Measurements from ENCODE around the gene CFAP46.

Gene CFAP46

DNA sequence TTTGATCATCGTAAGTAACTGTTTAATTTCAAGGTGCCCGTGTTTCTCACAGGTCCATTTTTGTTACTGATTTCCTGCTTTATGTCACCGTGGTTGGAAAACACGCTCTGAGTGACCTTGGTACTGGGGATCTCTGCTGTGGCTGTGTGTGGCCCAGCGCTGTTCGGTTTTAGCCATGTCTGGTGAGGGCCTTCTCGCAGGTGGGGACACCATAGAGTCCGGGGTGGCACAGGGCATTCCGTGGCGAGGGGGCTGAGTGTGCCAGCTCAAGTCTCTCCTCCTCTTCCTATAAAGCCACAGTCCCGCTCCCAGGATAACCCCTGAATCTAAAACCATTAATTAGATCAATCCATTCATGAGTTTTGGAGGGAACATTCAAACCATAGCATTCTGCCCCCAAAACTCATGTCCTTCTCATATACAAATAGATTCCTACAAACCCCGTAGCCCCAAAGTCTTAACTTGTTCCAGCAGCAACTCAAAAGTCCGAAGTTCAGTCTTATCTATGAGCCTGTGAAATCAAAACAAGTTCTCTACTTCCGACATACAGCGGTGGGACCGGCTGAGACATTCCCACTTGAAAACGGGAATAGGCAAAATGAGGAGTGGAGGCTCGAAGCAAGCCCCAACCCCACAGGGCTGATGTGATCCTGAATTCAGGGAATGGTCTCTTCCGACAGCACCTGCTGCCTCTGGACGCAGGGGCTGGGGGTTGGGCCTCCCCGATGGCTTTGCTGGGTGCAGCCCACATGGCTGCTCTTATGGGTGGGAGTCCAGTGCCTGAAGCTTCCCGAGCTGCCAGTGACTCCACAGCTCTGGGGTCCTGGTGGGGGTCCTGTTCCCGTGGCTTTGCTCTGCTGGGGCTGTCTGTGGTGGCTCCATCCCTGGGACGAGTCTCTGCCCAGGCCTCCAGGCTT lies 101.4 kb downstream of the CFAP46 start:
- DNase-seq, result no peak

DNA sequence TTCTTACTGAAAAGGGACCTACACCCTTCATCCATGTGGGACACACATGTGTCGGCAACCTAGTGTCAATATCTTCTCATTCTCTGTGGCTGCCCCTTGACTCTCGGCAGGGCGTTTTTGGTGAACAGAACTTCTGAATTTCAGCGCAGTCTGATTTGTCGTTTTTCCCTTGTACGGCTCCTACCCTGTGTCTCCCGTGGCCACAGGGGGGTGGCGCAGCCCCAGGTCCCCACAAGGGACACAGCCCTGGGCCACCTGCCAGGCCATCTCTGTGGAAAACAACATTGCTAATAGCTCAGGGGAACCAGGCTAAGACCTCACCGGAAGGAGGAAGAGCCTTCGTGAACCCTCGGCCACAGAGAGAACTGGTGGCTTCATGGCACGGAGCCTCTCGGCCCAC lies 103.3 kb downstream of the CFAP46 start:
- DNase-seq, result no peak

DNA sequence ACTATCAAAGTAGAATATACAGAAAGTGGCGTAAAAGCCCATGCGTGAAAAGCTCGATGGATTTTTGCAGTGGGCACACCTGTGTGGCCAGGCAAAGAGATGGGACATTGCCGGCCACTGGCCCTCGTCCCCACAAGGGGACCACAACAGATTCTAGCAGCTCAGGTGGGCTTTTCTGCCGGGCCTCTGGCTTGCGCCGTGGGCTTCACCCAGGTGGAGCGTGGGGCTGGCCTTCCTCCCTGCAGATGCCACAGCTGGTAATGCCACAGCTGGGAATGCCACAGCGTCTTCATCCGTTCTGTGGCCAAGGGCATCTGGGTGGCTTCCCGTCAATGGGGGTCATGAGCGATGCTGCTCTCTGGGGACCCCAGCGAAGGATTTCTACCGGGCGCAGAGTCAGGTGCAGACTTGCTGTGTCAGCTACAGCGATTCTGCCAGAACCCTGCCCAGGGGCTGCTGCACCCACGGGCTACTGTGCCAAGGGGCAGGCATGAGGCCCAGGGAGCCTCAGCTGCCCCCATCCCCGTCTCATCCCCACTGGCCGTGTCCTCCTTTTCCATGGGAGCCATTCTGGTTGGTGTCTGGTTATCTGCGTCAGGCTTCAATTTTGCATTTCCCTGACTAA lies 103.9 kb downstream of the CFAP46 start:
- DNase-seq, result no peak

DNA sequence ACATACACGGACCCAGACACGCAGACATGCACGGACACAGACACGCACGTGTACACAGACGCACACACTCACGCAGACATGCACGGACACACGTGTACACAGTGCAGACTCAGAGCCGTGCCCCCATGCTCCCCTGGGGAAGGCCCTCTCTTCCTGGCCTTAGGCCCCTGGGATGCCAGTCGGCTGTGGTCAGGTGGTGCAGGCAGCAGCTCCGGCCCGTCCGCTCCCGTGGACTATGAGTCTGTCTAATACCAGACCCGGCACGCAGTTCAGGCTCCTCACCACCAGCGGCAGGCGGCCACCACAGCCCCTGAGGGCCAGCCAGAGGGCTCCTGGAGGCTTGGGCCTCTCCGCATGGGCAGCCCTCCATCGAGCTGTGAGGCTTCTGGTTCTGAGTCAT lies 104.5 kb downstream of the CFAP46 start:
- no peak for DNase-seq

DNA sequence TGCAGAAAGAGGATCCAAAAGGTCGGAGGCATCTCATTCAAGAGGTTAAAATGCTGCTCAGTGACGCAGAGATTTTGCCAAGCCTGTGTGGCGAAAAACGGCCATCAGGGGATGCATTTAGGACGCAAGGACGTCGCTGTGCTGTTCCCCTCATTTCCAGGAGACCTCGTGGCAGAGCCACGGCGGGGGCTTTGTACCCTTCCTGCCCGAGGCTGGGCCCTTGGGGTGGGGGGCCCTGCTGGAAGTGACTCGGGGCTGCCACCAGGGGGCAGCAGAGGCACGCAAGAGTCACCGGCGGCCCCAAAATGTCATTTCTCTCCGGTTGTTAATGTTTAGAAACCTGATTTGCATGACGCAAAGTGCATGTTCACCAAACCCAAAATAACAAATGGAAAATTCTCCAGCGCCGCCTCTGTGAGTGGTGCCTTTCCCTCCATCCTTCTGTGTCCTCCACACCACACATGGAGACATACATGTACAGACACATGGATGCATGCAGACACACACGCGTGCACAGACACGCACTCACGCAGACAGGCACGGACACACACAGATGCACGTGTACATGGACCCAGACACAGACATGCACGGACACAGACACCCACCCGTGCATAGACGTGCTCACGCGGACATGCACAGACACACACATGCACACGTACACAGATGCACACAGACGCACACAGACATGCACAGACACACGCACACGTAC lies 105.4 kb downstream of the CFAP46 start:
- DNase-seq, result peak; percentile 49

DNA sequence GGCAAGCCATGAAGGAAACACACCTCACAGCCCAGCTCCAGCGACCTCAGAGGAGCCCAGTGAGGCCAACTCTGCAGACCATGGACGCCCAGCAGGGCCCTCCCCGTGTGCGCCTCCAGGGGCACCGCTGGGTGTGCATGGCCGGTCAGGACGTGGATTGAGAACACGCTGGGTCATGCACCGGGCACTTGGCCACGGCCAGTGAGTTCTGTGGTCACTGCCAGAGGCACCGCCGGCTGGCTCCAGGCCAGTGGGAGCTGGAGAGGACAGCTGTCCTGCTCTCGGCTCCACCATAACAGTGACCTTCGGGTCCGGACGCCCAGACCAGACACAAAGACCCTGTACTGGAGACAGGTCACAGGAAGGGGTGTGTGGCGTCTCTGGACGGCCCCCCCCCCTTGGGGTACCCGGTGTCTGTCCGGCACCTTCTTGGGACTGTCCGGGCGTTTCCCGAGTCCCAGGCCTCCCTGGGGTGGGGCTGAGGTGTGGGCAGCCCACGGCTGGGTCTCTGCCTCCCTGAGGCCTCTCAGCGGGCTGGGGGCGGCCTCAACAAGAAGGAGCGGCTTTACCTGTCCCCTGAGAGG lies 106.0 kb downstream of the CFAP46 start:
- DNase-seq, result no peak

DNA sequence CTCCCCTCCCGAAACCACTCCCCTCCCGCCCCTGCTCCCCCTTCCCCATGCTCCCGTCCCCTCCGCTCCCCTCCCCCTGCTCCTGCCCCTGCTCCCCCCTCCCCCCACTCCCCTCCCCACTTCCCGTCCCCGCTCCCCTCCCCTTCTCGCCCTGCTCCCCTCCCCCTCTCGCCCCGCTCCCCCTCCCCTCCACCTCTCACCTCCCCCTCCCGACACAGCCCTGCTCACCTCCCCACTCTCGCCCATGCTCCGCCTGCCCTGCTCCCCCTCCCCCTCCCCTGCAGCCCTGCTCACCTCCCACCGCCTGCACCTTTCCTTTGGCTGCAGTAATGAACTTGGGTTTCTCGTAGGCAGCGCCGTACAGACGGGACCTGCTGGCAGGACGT lies 106.5 kb downstream of the CFAP46 start:
- no peak for DNase-seq

DNA sequence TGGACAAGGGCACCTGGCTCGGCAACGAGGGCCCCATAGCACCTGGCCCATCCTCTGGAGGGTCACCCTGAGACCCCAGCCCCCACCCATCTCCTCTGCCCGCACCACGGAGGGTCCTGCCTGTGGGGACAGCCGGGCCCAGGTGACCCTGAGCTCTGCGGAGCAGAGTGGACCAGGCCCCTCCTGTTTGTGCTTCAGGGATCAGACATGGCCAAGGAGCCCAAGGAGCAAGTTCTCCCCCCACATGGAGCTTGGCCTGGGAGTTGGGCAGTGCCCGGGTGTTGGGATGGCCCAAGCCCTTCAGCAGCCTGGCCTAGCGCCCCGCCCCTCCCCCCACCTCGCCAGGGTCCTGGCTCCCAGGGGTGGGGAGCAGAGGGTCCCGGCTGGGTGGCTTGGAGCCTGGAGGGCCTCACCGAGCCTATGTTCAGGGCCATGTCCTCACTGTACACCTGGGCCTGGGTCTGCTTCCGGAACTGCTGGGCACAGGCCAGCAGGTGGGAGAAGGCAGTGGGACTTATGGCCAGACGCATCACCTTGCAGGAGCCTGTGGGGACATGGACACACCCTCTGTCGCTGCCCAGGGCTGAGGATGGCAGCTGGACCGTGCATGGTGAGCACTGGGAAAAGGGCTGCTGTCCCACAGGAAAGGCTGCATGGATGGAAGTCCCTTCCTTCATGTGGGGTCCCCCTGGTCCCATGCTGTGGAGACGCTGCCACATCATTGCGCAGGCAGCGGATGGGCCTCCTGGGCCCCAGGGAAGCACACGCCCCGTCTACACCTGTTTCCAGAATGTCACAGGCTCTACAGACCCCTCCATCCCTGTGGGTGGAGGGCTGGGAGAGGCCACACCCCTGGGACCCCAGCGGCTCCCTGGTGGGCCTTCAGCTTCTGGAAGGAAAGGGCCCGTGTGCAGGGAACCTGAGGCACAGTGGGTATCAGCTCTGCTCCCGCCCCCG lies 107.2 kb downstream of the CFAP46 start:
- DNase-seq, result no peak

DNA sequence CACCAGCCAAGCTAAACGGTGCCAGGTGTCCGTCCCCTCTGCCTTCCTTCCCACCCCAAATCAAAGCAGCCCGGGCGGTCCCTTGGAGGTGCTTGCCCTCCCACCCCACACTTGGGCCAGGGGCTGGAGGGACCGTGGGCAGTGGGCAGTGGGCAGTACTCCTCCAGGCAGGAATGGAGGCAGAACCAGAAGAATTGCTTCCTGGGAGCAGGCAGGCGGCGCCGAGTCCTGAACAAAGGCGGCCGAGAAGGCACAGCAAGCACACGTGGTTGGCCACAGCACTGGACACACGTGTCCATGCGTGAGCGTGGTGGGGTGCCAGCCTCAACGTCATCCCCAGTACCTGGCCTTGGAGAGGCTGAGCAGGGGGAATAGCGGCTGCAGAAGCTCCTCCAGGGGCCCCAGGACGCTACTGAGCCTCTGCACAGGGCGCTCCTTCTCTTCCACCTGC lies 108.0 kb downstream of the CFAP46 start:
- DNase-seq, result no peak

DNA sequence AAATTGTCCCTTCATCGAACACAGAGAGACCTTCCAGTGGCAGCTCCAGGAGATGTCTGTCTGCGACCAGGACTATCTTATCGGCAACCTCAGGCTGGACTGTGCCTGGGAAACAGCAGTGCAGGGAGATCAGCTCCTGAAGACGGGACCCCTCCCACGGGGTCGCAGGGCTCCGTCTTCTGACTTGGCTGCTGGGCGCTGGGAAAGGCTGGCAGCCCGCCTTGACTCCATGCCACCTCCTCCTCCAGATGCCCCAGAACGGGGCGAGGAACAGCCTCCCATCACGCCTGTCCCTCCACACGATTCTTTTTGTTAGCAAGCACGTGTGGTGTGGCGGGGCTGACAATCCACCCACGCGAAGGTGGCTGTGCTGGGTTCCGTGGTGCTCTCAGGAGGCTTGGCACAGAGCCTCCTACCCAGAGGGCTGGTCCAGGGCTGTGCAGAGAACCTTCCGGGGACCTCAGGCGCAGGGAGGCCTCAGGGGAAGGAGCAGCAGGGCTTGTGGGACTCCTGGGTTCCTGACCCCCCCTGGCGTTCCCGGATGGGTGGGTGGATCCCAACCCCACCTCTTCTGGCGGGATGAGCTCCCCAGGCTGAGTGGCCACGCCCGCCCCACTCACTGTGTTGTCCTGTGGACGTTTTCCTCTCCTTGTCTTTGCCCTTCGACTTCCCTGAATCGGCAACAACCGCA lies 108.8 kb downstream of the CFAP46 start:
- peak; percentile 9 for DNase-seq

DNA sequence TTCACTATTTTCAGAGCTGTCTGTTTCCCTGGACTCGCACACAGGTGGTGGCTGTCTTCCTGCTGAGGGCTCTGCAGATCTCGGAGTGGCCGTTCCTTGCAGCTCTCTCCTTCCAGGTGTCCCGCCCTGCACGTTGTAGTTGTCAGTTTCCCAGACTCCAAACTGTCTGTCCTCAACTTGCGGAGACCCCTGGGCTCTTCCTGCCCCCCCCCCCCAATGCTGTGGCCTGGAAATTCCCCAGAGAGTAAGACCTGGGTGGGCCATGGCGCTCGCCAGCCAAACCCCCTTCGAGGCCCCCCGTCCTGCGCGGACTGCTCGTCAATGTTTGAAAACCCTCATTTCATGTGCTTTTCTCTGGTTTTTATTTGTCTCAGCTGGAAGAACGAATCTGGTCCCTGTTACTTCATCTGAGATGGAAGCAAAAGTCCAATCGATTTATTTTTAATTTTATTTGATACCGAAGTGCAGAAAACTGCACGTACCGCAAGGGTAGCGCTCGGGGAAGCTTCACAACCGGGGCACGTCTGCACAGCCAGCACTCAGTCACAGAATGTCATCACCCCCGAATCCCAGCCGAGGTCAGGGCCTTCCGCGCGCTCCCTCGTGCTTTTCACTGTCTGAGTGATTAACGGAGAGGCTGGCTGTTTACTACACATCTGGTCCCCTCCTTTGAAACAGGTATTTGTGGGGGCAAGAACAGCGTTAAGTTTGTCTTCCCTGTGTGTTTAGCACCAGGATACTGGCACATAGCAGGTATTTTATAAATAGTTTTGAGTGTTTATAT lies 110.0 kb downstream of the CFAP46 start:
- no peak for DNase-seq

DNA sequence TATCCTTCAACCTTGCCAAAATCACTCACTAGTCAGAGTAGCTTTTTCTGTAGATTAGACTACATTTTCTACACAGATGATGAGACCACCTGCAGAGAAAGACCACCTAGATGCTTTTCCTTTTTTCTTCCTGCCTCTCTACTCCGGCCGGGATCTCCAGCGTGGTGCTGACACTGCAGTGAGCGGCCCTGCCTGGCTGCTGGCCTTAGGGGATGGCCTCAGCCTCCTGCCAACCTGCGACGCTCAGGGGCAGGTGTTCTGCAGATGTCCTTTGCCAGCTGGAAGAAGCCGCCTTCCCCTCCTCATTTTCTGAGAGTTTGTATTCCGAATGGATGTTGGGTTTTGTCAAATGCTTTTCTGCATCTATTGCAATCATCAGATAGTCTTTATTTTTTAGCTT lies 113.0 kb downstream of the CFAP46 start:
- no peak for DNase-seq

DNA sequence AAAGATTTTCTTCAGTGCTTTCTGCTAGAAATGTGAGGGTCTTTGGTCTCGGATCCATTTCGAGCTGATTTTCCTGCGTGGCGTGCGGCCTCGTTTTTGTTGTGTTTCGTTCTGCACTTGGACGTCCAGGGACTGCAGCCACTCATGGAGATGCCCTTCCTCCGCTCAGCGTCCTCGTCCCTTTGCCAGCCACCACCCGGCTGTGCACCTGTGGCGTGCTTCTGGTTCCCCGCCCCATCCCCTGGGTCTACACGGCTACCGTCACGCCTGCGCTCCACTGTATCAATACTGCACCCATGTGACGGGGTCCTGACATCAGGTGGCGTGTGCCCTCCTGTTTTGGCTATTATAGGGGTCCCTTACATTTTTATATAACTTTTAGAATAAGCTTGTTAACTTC lies 113.7 kb downstream of the CFAP46 start:
- no peak for DNase-seq

DNA sequence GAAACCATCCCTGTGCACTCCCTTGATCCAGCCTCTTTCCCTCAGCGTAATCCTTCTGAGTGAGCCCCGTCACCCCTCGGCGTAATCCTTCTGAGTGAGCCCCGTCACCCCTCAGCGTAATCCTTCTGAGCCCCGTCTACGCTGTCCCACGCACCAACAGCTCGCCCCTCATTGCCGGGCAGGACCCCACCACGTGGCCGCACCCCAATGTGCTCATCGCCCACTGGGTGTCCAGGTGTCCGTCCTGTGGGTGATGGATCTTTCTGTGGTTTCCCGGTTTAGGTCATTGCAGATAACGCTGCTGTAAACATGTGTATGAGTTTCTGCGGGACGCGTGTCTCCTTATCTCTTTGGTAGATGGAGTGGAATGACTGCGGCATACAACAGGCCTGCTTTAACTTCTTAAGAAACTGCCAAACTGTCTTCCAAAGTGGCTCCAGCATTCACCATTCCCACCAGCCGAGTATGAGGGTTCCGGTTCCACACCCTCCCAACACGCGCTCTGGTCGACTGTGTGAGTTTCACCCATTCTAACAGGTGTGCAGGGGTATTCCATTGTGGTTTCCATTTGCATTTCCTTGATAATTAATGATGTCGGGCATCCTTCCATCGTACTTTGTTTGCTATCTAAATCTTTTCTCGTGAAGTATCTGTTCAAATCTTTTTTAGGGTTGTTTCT lies 114.4 kb downstream of the CFAP46 start:
- DNase-seq, result no peak

DNA sequence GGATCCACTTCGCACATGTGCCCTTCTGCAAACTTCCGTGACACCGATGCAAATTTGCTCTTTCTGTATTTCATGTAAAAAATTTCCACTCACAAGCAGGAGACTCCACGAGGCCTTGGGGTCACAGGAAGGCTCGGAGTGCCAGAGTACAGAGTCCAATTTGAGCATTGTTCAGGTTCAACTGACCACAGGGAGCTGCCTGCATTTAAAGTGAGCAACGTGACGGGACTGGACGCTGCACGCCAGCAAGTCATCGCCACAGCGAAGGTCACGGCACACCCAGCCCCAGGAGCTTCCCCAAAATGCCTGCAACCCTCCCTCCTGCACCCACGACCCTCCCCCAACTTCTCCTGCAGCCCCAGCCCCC lies 115.0 kb downstream of the CFAP46 start:
- DNase-seq, result no peak

DNA sequence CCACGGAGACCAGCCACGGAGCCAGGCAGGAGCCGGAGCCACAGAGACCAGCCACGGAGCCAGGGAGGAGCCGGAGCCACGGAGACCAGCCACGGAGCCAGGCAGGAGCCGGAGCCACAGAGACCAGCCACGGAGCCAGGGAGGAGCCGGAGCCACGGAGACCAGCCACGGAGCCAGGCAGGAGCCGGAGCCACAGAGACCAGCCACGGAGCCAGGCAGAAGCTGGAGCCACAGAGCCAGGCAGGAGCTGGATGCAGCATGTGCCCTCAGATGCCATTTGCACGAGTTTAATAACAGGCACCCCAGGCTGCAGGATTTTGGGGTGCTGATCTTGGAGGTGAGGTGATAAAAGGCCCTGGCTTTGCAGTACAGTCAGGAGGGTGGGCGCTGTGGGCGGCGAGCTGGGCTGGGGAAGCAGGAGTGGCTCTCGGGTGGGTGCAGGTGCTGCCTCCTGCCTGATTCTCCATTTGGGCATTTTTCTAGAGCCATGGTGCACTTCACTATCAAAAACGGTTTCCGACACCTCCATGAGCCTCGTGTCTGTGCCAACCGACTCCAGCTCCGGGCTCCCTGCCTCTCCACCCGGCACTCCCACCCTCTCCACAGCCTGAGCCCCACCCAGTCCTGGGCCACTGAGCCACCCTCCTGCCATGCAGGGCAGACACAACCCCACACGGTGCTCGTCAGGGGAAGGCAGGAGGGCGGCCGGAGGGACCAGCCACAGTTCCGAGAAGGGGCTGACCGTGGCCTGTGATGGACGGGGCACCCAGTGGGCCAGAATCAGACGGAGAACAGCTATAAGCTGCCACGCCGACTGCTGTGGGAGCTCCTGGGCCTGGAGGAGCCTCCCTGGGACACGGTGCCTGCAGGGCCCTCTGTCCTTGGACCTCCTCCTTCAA lies 115.6 kb downstream of the CFAP46 start:
- no peak for DNase-seq

DNA sequence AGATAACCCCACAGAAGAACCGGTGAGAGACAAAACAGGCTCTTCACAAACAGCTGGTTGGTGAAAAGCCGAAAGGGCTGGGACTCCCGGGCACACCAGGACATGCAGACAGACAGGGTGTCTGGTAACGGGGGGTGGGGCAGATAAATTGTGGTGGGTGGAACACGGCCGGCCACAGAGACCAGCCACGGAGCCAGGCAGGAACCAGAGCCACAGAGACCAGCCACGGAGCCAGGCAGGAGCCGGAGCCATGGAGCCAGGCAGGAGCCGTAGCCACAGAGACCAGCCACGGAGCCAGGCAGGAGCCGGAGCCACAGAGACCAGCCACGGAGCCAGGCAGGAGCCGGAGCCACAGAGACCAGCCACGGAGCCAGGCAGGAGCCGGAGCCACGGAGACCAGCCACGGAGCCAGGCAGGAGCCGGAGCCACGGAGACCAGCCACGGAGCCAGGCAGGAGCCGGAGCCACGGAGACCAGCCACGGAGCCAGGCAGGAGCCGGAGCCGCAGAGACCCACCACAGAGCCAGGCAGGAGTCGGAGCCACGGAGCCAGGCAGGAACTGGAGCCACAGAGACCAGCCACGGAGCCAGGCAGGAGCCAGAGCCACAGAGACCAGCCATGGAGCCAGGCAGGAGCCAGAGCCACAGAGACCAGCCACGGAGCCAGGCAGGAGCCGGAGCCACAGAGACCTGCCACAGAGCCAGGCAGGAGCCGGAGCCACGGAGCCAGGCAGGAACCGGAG lies 116.4 kb downstream of the CFAP46 start:
- peak; percentile 9 for DNase-seq

DNA sequence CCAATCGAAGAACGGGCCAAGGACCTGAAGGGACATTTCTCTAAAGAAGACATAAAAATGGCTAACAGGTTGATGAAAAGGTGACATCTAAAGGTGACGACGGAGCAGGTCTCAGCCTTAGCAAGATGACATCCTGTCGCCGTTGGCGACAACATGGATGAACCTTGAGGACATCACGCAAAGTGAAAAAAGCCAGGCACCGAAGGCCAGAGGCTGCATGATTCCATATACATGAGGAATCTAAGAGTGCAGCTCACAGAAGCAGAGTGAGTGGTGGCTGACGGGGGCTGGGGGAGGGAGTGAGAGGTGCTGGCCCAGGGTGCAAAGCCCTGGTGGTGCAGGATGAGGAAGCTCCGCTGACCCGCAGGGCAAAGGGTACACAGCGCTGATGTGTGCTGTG lies 122.3 kb downstream of the CFAP46 start:
- no peak for DNase-seq
